ENCODE results near the gene SLC16A13.
A peak's percentile ranks its signal among the peaks of the same experiment; 100 is the strongest.

SLC16A13 gene

DNA sequence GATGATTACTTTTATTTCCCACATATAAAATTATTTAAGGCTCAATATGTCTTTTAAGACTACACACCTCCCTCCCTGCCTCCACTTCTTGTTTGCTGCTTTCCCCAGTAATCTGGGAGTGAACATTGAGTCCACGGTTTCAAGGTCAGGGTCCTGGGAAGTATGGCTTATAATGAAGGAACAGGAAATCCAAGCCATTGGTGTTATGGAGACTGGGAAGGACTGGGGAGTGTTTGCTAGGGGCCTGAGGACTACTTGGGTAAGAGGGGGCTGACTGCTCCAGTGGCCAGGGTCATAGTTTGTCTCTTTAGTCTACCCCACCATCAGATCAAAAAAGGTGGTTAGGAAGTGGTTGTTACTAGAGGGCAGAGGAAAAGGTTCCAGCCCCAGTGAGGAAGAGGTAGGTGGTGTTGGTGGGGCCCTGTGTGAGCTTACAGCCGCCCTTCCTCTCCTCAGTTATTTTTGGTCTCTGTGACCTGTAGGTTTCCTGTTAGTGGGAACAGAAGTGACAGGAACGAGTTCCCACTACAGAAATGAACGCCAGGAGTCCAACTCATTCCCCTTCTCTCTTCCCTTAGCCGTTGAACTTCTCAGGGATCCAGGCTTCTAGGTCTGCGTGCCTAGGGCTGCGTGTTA is 742 bp upstream of the SLC16A13 start:
- DNase-seq (ENCODE audit: low read depth, low spot score), result no peak
- CTCF ChIA-PET, result interaction anchor here (0.6 to 1.7 kb wide), 9 partner anchors 9 to 289 kb away, joined by 3 to 17 read pairs (median 3); partner anchors contain the start of gene BCL6B
- POLR2A ChIA-PET, result interaction anchor here (0.8 to 1.3 kb wide), 3 partner anchors 10 to 203 kb away, joined by 3 to 5 read pairs (median 4); no protein-coding TSS in a partner anchor

DNA sequence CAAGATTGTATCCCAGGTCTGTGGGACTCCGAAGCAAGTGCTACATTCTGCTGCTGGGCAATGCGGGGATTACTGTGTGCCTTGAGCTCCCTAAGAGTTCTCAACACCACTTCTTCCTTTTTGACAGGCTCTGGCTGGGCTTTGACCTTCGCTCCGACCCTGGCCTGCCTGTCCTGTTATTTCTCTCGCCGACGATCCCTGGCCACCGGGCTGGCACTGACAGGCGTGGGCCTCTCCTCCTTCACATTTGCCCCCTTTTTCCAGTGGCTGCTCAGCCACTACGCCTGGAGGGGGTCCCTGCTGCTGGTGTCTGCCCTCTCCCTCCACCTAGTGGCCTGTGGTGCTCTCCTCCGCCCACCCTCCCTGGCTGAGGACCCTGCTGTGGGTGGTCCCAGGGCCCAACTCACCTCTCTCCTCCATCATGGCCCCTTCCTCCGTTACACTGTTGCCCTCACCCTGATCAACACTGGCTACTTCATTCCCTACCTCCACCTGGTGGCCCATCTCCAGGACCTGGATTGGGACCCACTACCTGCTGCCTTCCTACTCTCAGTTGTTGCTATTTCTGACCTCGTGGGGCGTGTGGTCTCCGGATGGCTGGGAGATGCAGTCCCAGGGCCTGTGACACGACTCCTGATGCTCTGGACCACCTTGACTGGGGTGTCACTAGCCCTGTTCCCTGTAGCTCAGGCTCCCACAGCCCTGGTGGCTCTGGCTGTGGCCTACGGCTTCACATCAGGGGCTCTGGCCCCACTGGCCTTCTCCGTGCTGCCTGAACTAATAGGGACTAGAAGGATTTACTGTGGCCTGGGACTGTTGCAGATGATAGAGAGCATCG is 2.4 kb downstream of the SLC16A13 start:
- POLR2A ChIA-PET, result no interaction called here

More for the DNA sequence above, 742 bp upstream of the SLC16A13 start:
- H3K4me3 ChIP-seq (ENCODE audit: low read depth, low read length), result peak overlapping the region; percentile 80
- TF ChIP-seq, protein P1, sequence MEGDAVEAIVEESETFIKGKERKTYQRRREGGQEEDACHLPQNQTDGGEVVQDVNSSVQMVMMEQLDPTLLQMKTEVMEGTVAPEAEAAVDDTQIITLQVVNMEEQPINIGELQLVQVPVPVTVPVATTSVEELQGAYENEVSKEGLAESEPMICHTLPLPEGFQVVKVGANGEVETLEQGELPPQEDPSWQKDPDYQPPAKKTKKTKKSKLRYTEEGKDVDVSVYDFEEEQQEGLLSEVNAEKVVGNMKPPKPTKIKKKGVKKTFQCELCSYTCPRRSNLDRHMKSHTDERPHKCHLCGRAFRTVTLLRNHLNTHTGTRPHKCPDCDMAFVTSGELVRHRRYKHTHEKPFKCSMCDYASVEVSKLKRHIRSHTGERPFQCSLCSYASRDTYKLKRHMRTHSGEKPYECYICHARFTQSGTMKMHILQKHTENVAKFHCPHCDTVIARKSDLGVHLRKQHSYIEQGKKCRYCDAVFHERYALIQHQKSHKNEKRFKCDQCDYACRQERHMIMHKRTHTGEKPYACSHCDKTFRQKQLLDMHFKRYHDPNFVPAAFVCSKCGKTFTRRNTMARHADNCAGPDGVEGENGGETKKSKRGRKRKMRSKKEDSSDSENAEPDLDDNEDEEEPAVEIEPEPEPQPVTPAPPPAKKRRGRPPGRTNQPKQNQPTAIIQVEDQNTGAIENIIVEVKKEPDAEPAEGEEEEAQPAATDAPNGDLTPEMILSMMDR (IDR thresholded peaks at IDR 0.05; ENCODE audit: insufficient read depth, low read length, missing control alignments), result no peak

DNA sequence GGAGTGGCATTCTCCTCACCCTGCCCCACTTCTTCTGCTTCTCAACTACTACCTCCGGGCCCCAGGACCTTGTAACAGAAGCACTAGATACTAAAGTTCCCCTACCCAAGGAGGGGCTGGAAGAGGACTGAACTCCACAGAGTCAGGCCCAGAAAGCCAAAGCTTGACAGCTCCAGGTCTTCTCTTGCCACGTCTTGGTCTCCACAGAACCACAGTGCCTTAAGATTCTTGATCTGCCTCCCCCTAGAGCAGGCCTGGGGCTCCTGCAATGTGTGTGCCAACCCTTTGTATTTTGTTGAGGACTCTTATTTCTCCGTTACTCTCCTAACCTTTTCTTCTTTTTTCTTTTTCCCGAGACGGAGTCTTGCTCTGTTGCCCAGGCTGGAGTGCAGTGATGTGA is 4.0 kb downstream of the SLC16A13 start:
- POLR2A ChIA-PET, result no interaction called here
- DNase-seq (ENCODE audit: low read depth, low spot score), result no peak

More for the DNA sequence above, 2.4 kb downstream of the SLC16A13 start:
- CTCF ChIA-PET, result interaction anchor here (0.6 to 2.1 kb wide), 8 partner anchors 8 to 139 kb away, joined by 3 to 14 read pairs (median 4); no protein-coding TSS in a partner anchor
- no peak overlapping the region for H3K4me3 ChIP-seq (ENCODE audit: low read depth, low read length)
- DNase-seq (ENCODE audit: low read depth, low spot score), result no peak
- TF ChIP-seq, protein P1 (IDR thresholded peaks at IDR 0.05; ENCODE audit: insufficient read depth, low read length, missing control alignments), result no peak

DNA sequence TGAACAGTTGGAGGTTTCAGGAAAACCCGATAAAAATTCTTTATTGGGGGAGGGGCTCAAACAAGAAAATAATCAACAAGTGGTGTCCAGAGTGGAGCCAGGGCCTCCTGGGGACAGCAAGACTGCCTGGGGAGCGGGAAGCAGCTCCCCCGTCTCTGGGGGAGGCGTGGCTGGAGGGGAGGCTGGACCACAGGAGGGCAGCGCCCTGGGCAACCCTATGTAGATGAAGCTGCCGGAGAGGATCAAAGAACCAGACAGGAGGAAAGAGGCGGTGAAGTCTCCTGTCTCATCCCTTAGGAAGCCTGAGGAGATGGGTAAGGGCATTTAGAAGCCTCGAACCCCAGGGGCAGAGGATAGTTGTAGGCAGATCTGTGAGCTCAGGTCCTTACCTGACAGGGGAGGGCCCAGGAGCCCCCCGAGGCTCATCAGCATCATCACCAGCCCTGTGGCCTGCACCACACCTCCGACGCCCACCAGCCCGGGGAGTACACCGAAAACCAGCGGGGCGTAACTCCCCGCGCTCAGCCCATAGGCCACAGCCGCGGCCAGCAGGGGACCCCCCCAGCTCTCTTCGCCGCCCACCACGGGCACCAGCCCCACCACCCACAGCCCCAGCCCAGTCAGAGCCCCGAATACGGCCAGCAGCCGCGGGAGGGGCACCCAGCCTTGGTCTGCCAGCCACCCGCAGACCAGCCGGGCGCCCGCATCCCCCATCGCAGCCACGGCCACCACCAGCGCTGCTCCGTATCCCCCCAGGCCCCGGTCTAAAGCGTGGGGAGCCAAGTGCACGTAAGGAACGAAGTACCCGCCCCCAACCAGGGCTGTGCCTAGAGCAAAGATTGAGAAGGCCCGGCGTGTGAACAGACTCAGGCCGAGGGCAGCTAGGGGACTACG is 6.0 kb downstream of the SLC16A13 start:
- TF ChIP-seq, protein P1 (IDR thresholded peaks at IDR 0.05; ENCODE audit: insufficient read depth, low read length, missing control alignments), result no peak
- DNase-seq (ENCODE audit: low read depth, low spot score), result no peak
- no peak overlapping the region; the same call in 1 of the 2 replicates for H3K4me3 ChIP-seq (ENCODE audit: low read depth, low read length)
- CTCF ChIA-PET, result interaction anchor here (1.0 to 3.9 kb wide), 8 partner anchors 10 to 255 kb away, joined by 3 to 22 read pairs (median 6); no protein-coding TSS in a partner anchor
- POLR2A ChIA-PET, result interaction anchor here (0.7 kb wide), 1 partner anchor 13 kb away, joined by 4 read pairs; no protein-coding TSS in a partner anchor

More for the DNA sequence above, 4.0 kb downstream of the SLC16A13 start:
- CTCF ChIA-PET, result interaction anchor here (3.9 kb wide), 1 partner anchor 12 kb away, joined by 22 read pairs; no protein-coding TSS in a partner anchor
- no peak overlapping the region for H3K4me3 ChIP-seq (ENCODE audit: low read depth, low read length)
- TF ChIP-seq, protein P1 (IDR thresholded peaks at IDR 0.05; ENCODE audit: insufficient read depth, low read length, missing control alignments), result no peak

DNA sequence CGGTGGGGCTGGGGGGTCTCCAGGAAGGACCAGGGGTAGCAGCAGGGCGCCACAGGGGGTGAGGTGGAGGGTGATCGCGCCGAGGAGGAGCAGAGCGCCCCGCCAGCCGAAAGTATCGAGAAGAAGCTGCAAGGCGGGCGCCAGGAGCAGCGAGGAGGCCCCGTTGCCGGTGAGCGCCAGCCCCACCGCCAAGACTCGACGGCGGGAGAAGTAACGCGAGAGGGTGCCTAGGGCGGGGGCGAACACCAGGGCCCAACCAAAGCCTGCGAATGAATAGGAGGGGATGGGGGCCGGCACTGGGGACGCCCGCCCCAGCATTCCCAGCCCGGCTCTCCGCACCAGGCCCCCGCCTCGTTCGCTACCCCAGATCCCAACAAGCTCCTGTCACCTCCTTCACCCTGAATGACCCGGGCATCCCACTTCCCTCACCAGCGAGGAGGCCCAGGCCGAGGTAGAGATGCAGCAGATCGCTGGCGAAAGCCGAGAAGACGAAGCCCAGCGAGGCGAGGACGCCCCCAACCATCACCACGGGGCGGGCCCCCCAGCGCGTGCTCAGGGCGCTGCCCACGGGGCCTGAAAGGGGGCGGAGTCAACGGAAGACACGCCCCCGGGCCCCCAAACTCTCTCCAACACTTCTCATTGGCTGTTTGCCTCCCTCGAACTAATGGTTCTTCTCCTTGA is 6.8 kb downstream of the SLC16A13 start:
- no peak for DNase-seq (ENCODE audit: low read depth, low spot score)
- TF ChIP-seq, protein P1 (IDR thresholded peaks at IDR 0.05; ENCODE audit: insufficient read depth, low read length, missing control alignments), result no peak
- ChIA-PET CTCF (interaction anchor here (1.0 to 12.6 kb wide), 9 partner anchors 9 to 254 kb away, joined by 3 to 156 read pairs (median 7); partner anchors contain the start of gene ASGR1), POLR2A (no interaction called here)
- peak overlapping the region; percentile 3 for H3K4me3 ChIP-seq (ENCODE audit: low read depth, low read length)

Data from AG04449 (cell line).